ENCODE measurements around the gene NECTIN1. TPM values are rescaled to one million over a fixed set of nuclear protein-coding genes. Genes with fewer than 3 reads are reported as not detected.

The NECTIN1 gene
- total and polyA plus RNA-seq, 2 donors (not counting 3 experiments of a cell fraction or from before 2014, with no cell fraction given), result 10.8 to 23.6 TPM

DNA sequence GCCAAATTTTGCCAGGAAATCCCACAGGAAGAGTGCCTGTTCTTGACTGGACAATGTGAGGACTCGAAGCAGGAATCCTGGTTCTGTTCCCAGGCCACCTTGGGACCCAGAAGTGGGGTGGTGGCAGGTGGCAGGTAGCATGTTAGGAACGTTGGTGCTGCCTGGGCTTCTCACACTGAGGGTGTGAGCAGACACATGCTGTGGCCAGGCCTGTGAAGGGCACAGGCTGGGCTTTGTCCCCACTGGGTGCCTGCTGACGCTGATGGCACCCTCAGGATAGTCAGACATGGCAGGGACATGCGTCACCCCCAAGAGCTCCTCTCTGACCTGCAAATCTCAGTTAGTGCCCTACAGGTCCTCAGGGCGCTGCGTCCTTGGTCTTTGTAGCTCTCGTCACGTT is 21.1 kb upstream of the NECTIN1 start:
- no peak for DNase-seq (ENCODE audit: low read depth, low spot score)
- BruUV-seq (replicated peaks), result no TSS peak
- POLR2A ChIA-PET, result no interaction called here
- no peaks in the 10 kb centered on the region for H3K9me3 ChIP-seq (replicated peaks; ENCODE audit: control insufficient read depth, insufficient read depth, low read length)
- H2AFZ ChIP-seq (ENCODE audit: low read depth, low read length), result no peak overlapping the region
- intact Hi-C loops (cut with micrococcal nuclease) (no loop called here), dilution Hi-C loops (cut with MboI; ENCODE audit: extremely low pct_ligation_motif_present, low sequenced_read_pairs) (no loop called here)
- H3K79me2 ChIP-seq (ENCODE audit: control insufficient read depth, insufficient read depth, low read length), result no peaks in the 10 kb centered on the region
- H4K20me1 ChIP-seq (replicated peaks; ENCODE audit: control insufficient read depth, extremely low read depth, insufficient read depth, low read length), result no peaks in the 10 kb centered on the region
- TF ChIP-seq, protein P1, sequence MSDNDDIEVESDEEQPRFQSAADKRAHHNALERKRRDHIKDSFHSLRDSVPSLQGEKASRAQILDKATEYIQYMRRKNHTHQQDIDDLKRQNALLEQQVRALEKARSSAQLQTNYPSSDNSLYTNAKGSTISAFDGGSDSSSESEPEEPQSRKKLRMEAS (IDR thresholded peaks at IDR 0.05; ENCODE audit: insufficient read depth, insufficient read length), result no peak
- TF ChIP-seq EZH2 (IDR thresholded peaks at IDR 0.05; ENCODE audit: borderline replicate concordance, low read depth, low read length, severe bottlenecking) (no peak), MYC (IDR thresholded peaks at IDR 0.05; ENCODE audit: low read depth, low read length) (no peak), FOS (IDR thresholded peaks at IDR 0.05; ENCODE audit: borderline replicate concordance, insufficient read depth, low read length) (no peak), JUN (IDR thresholded peaks at IDR 0.05; ENCODE audit: borderline replicate concordance, insufficient read depth, insufficient read length, low read depth) (no peak), POLR2AphosphoS5 (IDR thresholded peaks at IDR 0.05; ENCODE audit: insufficient read depth, low read depth, low read length) (no peak), GATA2 (IDR thresholded peaks at IDR 0.05; ENCODE audit: insufficient read depth, insufficient read length, low read depth, low read length) (no peak), POLR2A (IDR thresholded peaks at IDR 0.05; ENCODE audit: low read depth, low read length) (no peak)
- TF ChIP-seq, protein P2, sequence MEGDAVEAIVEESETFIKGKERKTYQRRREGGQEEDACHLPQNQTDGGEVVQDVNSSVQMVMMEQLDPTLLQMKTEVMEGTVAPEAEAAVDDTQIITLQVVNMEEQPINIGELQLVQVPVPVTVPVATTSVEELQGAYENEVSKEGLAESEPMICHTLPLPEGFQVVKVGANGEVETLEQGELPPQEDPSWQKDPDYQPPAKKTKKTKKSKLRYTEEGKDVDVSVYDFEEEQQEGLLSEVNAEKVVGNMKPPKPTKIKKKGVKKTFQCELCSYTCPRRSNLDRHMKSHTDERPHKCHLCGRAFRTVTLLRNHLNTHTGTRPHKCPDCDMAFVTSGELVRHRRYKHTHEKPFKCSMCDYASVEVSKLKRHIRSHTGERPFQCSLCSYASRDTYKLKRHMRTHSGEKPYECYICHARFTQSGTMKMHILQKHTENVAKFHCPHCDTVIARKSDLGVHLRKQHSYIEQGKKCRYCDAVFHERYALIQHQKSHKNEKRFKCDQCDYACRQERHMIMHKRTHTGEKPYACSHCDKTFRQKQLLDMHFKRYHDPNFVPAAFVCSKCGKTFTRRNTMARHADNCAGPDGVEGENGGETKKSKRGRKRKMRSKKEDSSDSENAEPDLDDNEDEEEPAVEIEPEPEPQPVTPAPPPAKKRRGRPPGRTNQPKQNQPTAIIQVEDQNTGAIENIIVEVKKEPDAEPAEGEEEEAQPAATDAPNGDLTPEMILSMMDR (IDR thresholded peaks at IDR 0.05; ENCODE audit: extremely low read depth in 1 of 2, insufficient read depth in 1 of 2, low read depth in 1 of 2, low read length in 2 of 2), result no peak
- H3K36me3 ChIP-seq (ENCODE audit: control insufficient read depth in 2 of 2, extremely low read depth in 1 of 2, insufficient read depth in 2 of 2, low read length in 2 of 2), result no peaks in the 10 kb centered on the region
- CTCF ChIA-PET, result no interaction called here
- no peak overlapping the region for H3K4me2 ChIP-seq (ENCODE audit: insufficient read depth, low read length)
- peaks cover 0 to 9% of the 10 kb centered on the region in 2 experiments for H3K27me3 ChIP-seq (ENCODE audit: control insufficient read depth in 2 of 2, insufficient read depth in 2 of 2, low read length in 2 of 2)
- H3K4me1 ChIP-seq (ENCODE audit: control insufficient read depth, extremely low read depth, insufficient read depth, low read length), result no peaks in the 10 kb centered on the region
- H3K9me1 ChIP-seq (replicated peaks; ENCODE audit: control insufficient read depth, extremely low read depth, insufficient read depth, low read length), result no peaks in the 10 kb centered on the region
- H3K27ac ChIP-seq (ENCODE audit: insufficient read depth, low read depth, low read length), result no peak overlapping the region
- H3K4me3 ChIP-seq (replicated peaks in 1 of 3; ENCODE audit: insufficient read depth in 1 of 3, low read depth in 1 of 3, low read length in 3 of 3), result no peak overlapping the region
- no peak for FAIRE-seq
- H3K9ac ChIP-seq (replicated peaks; ENCODE audit: extremely low read depth, insufficient read depth, low read length), result no peak overlapping the region

Data from endothelial cell of umbilical vein (primary cell).